H1 (cell line): Measurements from ENCODE around the gene PCDHGA7. TPM values are rescaled to one million over a fixed set of nuclear protein-coding genes. Genes with fewer than 3 reads are reported as not detected.

ENCODE experiments used
- BCL11A ChIP-seq, 2 experiments: IDR thresholded peaks; one replicate each; pipeline ENCODE4 v1.6.1; 2011; ENCODE audit warnings: low read depth in 2 of 2, low read length in 2 of 2, mild to moderate bottlenecking in 2 of 2
- CBX5 ChIP-seq: fragments of 300-800, 300-1000 bp; sonication (generic); IDR thresholded peaks from 2 replicates; pipeline ENCODE4 v1.7.1; 2016; ENCODE audit warnings: antibody characterized with exemption, low read length, low read depth
- CTBP2 ChIP-seq: IDR thresholded peaks from 2 replicates; pipeline ENCODE4 v1.7.0; 2011; ENCODE audit warnings: borderline replicate concordance, mild to moderate bottlenecking, moderate library complexity, mixed read lengths, low read length; ENCODE audit not compliant: insufficient read depth, insufficient read length
- E2F6 ChIP-seq: IDR thresholded peaks from 2 replicates; pipeline ENCODE4 v1.6.1; 2012; ENCODE audit warnings: inconsistent platforms
- TEAD4 ChIP-seq: IDR thresholded peaks from 2 replicates; pipeline ENCODE4 v1.6.1; 2012; ENCODE audit warnings: low read depth, low read length, inconsistent platforms, mixed read lengths
- polyA plus RNA-seq, 7 experiments: library from polyadenylated mRNA; depleted of rRNA in 3 of 7; stranded (reverse) in 5 of 7; unstranded in 2 of 7; fragments of >200 nt in 5 of 7; fragments of 200-250 nt in 2 of 7; gene quantifications; 1 replicate in 5 of 7; 2 replicates in 1 of 7; 4 replicates in 1 of 7; pipeline versions ENCODE4 v1.2.1 to v1.2.3, GENCODE V29; 2011 to 2013; ENCODE audit warnings: missing spikeins in 2 of 7, mixed read lengths in 2 of 7
- total RNA-seq: library from RNA; stranded (reverse); fragmentation: NEBNext Ultra II Directional; extraction: Animal tissue kit (Norgen Biotek cat#: 25700); gene quantifications from 2 replicates; pipeline ENCODE4 v1.2.1, GENCODE V29; 2021

Gene PCDHGA7
- total and polyA plus RNA-seq, 2 of the 8 experiments (the other 6 are each of a cell fraction or from before 2014, with no cell fraction given) = 0.39 to 1.1 TPM

- TF ChIP-seq TEAD4 = no peak
- TF ChIP-seq CTBP2 = no peak
- TF ChIP-seq BCL11A (IDR thresholded peaks at IDR 0.05; ENCODE audit: low read depth in 2 of 2, low read length in 2 of 2) = no peak
- no peak for TF ChIP-seq E2F6
- TF ChIP-seq CBX5 = no peak
Measured at GRCh38 chr5:141421489-141421855, 38.9 kb downstream of the PCDHGA7 start (continued).
